DMS53 treated with DMSO at 0.1 percent for 48 hours (cell line): ENCODE data around the gene TBX15.

Experiments used
- DNase-seq: peaks from one replicate; lab custom pipeline; 2025; ENCODE audit not compliant: unreplicated experiment; lab: John Stamatoyannopoulos, UW

The TBX15 gene

GRCh38 chr1:119002028-119002686 is 14.0 kb upstream of the TBX15 start:
- no peak for DNase-seq

DNA sequence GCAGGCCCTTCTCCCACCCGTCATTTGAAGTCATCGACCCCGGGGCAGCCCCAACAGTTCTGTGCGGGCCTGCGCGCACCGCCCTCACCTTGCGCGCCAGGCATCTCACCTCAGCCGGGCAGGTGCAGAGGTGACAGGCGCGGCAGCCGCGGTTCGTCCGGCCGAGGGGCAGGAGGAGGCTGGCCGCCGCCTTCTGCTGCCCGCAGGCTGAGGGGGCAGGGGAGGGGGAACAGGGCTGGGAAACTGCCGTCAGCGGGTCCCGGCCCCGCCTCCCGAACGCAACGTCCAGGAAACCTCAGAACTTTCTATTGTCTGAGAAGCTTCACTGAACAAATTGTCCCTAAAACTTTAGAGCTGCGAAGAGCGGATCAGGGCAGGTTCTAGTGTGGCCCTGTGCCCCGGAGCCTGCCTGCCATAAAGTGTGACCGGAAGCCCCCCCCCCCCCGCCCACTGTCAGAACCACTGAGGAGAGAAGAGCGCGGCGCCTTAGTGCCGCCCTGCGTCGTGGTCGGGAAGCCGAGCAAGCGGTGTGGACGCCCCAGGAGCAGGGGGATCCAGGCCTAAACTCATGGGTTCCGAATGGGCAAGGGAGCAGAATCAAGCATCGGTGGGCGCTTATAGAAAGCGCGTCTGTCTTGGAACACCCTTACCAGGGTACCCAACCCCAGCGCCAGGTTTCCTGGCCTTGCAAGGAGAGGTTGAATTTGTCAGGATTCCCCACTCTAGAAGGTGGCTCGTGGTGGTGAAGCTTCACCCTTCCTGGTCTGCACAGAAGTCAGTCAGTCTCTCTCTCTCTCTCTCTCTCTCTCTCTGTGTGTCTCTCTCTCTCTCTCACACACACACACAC is 13.3 kb upstream of the TBX15 start:
- DNase-seq: no peak

GRCh38 chr1:119000371-119001180 is 12.4 kb upstream of the TBX15 start:
- no peak for DNase-seq

GRCh38 chr1:118999348-119000071 is 11.4 kb upstream of the TBX15 start:
- DNase-seq: no peak

- no peak for DNase-seq
Observed at GRCh38 chr1:118998171-118998570, 10.0 kb upstream of the TBX15 start.

- no peak for DNase-seq
Observed at GRCh38 chr1:118997225-118997624, 9.1 kb upstream of the TBX15 start.

DNA sequence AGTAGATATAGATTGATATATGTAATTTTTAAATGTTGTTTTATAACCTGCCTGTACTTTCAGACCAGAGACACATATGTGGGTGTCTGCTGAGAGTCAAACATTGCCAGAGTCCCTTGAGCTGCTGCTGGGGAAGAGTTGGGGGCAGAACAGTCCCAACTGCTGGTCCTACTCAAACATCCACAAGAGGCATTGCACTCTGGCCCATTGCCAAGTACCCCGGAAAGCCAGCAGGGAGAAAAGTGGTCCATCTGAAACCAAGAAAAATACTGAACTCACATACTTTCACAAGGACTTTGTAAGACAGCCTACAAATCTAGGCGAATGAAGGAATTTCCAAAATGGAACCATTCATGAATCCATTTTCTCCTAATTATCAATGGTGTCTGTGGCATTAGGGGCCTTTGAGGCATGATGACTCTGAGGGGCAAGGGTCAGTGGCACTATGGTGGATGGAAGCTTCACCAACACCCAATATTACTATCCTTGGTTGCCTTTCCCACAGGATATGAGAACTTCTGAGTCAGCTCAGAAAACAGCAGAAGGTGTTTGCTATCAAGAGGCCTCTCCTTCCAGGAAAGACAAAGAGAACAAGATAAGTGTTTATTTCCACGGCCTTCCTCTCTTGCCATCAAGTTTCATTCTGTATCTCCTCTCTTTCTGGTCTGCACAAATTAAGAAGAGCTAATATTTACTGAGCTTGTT is 7.3 kb upstream of the TBX15 start:
- no peak for DNase-seq

GRCh38 chr1:118993700-118994026 is 5.5 kb upstream of the TBX15 start:
- DNase-seq: no peak

DNA sequence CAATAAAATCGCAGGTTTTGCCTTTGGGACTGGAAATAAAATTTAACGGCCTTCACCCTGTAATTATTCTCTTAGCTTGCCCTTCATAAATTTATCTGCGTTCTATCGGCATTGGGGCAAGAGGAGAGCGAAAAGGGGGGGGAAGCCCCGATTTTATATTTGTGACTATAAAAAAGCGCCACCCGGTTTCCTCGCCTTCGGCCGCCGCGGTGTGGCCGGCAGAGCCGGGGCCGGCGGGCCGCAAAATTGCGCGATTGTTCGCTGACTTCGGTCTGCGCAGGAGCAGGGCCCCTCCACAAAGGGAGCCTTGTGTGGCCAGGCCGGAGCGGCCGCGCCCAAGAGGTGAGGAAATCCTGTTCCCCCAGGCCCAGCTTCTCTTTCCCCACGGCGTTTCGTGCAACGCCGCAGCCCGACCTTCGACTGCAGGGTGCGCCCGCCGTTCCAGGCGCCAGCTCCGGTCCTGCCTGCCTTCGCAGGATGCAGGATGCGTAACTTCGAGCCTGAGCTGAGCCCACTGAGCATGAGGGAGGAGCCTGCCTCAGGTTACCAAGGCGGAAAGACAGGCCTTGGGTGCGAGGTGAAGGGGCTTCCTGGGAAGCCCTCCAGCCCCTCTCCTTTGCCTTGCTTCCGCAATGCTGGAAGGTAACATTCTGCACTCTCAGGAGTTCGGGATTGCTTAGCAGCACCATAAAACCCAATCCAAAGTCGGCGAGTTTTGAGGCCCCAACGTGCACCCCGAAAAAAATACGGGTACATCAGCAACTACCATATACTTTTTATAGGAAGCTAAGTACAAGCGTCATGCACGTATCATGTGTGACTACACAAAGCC is 4.9 kb upstream of the TBX15 start:
- no peak for DNase-seq

- DNase-seq: no peak
Observed at GRCh38 chr1:118992237-118992825, 4.2 kb upstream of the TBX15 start.

- DNase-seq: no peak
Observed at GRCh38 chr1:118991448-118991847, 3.3 kb upstream of the TBX15 start.

DNA sequence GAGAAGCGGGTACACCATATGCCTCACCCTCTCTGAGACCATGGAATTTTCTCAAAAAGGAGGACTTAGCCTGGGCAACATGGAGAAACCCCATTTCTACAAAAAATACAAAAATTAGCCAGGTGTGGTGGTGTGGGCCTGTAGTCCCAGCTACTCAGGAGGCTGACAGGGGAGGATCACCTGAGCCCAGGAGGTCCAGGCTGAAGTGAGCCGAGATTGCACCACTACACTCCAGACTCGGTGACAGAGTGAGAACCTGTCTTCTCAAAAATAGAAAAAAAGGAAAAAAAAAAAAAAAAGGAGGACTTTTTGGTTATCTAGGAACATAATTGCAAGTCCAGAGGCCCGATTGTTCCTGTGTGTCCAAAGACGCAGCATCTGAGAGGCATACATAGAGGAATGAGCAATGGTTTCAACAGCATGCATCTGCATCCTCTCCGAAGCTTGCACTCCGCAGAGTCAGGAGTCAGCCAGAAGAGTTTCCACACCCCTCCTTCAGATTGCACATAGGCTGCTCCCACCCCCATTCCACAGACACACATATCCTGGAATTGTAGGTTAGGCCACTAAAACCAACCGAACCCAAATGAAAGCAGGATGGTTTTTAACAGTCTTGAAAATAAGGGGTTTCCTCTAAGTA is 2.5 kb upstream of the TBX15 start:
- no peak for DNase-seq

GRCh38 chr1:118989878-118990378 is 1.8 kb upstream of the TBX15 start:
- no peak for DNase-seq

DNA sequence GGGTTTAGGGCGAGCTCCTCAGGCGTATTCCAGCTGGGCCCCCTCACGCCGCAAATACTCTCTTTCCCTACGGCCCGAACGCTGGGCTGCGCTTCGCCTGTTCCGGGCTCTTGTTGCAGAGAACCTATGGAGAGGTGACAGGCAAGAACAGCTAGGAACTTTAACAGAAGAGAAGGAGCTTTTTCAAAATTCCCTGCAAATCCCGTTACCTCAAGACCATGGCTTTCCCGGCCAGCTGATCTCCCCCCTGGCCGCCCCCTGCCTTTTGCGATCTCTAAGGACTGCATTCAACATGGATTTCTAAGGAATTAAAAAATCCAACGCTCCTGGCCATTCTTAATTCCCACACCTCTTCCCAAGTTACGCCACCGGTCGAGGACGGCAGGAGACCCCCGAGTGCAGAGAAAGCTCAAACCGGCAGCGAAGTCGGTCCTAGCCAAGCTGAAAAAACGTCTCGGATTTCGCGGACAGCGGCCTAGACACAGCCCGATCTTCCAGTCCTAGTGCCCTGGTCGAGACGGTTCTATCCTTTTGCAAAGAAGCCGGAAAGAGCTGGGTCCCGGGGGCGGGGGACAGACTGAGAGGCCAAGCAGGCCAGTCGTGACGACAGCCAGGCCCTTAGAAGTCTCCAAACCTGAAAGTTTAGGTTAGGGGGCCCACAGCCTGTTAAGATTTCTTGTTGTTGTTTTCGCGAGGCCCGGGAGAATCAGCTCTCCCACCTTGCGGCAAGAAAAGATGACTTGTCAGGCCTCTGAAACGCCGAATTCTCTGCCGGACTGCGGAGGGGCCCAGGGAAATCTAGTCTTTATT is 1.1 kb upstream of the TBX15 start:
- no peak for DNase-seq

DNA sequence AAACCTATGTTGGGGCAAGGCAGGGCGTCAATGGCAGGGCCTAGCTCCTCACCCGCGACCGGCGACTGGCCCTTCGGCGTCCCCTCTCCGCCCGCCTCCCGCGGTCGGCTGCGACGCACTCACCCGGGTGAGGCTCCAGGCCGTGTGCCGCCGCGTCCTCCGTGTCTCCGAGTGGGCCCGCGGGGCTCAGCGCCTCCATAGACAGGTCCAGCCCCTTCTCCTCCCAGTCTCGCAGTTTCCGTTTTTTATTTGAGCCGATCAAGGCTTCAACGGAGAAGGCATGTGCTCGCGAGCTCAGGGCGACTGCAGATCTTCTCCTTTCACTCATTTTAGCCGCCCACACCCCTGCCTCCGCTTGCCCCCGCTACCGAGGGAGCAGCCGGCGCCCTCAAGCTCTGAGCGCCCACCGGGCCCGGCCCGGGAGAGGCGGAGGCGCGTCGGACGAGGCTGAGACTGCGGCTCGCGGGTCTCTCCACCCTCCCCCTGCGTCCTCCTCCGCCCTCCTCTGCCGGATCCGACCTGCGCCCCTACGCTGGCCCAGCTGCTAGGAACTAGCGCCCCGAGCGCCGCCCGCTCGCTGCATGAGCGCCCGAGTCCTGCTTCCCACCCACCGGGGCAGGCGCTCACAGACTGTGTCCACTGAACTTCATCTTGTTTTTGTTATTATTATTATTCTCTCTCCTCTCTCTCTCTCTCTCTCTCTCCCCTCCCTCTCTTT is 516 bp downstream of the TBX15 start:
- no peak for DNase-seq

- no peak for DNase-seq
Observed at GRCh38 chr1:118986555-118987467, 1.3 kb downstream of the TBX15 start.
